Choroid plexus epithelial cell (primary cell): ENCODE measurements around the gene MYDGF.
"Not testable (repeated sequence)": the region's sequence is repeated elsewhere in the genome, so short reads cannot be mapped to it uniquely, and the experiment has no call there.

Experiments
- DNase-seq: peaks from one replicate; pipeline ENCODE4 v3.0.0-alpha.2; 2010; ENCODE audit warnings: low read depth
- H3K4me3 ChIP-seq: 2 replicates; pipeline ENCODE4 v1.5.1; 2011; ENCODE audit warnings: low read depth, mild to moderate bottlenecking, control low read depth, low read length, moderate library complexity
- TF ChIP-seq, protein P1 (sequence below): conservative IDR thresholded peaks from 2 replicates; pipeline ENCODE4 v1.5.1; 2011; ENCODE audit warnings: low read depth, mild to moderate bottlenecking, control low read depth, inconsistent platforms, low read length, moderate library complexity

Gene MYDGF

DNA sequence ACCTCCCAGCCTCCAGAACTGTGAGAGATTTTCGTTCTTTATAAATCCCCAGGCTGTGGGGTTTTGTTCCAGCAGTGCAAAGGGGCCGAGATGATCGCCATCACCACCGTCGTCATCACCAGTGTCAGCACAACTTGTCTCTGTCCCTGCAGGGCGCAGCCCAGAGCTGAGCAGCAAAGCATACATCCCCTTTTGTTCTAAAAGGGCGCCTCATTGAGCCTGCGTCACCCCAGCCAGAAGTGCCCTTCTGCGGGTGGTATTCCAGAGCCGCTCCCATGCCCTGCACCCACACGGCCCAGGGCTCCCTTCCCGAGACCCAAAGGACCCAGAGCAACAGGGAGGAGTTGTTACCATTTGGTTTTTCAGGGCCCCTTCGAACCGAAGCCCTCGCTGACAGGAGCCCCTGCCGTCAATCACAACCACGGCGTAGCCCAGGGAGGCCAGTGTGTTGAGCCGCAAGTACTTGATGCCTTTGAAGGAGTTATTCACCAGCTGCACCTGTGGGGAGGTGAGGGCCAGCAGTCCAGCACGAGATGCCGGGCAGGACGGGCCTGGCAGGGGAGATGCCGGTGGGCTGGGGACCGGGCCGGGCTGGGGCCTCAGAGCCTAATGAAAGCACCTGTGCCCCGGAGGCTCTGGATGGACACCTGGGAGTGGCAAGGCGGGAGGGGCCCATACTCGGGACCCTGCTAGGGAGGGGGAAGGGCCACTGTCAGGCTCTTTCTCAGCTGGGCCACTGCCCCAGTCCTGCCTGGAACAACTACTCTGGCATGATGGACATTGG, 14.4 kb upstream of the MYDGF start:
- H3K4me3 ChIP-seq = no peak overlapping the region
- no peak for DNase-seq
- TF ChIP-seq, protein P1, sequence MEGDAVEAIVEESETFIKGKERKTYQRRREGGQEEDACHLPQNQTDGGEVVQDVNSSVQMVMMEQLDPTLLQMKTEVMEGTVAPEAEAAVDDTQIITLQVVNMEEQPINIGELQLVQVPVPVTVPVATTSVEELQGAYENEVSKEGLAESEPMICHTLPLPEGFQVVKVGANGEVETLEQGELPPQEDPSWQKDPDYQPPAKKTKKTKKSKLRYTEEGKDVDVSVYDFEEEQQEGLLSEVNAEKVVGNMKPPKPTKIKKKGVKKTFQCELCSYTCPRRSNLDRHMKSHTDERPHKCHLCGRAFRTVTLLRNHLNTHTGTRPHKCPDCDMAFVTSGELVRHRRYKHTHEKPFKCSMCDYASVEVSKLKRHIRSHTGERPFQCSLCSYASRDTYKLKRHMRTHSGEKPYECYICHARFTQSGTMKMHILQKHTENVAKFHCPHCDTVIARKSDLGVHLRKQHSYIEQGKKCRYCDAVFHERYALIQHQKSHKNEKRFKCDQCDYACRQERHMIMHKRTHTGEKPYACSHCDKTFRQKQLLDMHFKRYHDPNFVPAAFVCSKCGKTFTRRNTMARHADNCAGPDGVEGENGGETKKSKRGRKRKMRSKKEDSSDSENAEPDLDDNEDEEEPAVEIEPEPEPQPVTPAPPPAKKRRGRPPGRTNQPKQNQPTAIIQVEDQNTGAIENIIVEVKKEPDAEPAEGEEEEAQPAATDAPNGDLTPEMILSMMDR = no peak

DNA sequence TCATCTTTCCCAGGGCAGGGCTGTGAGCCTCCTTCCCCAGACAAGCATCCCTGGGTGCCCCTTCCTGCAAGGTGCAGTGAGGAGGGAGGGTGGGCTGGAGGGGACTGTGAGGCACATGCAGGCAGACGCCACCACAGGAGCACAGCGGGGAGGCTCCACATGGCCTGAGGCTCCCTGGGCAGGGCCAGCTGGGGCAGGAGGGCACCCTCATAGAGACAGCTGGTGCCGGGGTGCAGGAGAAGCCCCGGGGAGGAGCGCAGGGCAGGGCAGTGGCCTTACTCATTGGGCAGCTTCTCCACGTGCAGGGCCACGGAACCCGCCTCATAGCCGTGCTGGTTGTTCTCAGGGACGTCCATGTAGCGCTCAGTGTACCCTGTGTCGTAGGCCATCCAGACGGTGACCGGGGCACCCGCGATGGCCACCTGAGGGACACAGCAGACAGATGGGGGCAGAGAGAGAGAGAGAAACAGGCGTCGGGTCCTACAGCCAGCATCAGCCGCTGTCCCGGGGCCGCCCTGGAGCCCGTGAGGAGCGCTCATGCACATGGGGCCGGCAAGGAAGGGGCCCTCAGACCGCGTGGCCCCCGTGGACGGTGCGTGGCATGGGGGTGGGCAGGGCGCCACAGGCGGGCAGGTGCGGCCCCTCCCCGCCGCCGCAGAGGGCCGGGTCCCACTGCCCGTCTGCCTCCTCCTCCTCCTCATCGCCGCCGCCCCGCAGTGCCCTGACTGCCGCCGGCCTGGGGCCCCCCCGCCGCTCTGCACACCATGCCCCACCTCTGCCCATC, 12.5 kb upstream of the MYDGF start:
- TF ChIP-seq, protein P1 = no peak
- H3K4me3 ChIP-seq = no peak overlapping the region
- DNase-seq = no peak

DNA sequence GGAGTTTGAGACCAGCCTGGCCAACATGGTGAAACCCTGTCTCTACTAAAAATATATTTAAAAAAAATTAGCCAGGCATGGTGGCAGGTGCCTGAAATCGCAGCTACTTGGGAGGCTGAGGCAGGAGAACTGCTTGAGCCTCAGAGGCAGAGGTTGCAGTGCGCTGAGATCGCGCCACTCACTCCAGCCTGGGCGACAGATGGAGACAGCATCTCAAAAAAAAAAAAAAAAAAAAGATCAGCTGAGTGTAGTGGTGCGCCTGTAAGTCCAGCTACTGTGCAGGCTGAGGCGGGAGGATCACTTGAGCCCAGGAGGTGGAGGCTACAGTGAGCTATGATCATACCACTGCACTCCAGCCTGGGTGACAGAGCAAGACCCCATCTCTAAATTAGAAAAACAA, 9.9 kb upstream of the MYDGF start:
- not testable (repeated sequence) for H3K4me3 ChIP-seq, DNase-seq

DNA sequence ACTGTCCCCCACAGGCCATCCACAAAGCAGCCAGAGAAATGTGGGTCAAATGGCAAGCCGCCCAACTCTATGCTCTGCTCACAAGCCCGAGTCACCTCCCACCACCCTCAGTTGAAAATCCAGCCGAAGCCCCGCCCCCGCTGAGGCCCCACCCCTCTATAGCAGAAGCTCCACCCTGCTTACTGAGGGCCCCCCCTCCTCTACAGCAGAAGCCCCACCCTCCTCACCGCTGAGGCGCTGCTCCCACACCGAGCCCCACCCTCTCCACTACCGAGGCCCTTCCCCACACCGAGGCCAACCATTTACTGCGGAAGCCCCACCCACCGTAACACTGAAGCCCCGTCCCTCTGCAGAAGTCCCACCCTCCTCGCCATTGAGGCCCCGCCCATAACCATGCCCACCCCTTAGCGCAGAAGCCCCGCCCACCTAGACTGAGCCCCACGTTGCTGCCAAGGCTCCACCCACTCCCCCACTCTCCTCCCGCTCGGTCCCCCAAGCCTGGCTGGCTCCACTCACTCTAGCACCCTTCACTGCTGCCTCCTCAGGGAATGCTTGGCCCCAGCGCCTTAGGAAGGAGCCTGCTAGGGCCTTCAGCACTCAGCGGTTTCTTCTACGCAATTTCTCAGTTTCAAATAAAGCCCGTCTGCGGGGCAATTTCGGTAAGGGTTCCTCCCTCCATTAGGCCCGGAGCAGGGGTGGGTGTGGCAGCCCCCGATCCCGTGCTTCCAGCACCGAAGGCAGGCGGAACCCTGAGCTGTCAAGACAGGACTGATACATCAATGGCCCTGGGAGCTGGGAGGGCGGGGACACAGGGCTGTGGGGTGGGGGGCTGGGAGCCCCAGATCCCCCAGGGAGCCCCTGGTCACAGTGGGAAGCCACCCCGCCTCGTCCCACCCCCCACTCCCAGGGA, 9.0 kb upstream of the MYDGF start:
- DNase-seq = peak; percentile 26
- TF ChIP-seq, protein P1 = no peak
- H3K4me3 ChIP-seq = no peak overlapping the region

DNA sequence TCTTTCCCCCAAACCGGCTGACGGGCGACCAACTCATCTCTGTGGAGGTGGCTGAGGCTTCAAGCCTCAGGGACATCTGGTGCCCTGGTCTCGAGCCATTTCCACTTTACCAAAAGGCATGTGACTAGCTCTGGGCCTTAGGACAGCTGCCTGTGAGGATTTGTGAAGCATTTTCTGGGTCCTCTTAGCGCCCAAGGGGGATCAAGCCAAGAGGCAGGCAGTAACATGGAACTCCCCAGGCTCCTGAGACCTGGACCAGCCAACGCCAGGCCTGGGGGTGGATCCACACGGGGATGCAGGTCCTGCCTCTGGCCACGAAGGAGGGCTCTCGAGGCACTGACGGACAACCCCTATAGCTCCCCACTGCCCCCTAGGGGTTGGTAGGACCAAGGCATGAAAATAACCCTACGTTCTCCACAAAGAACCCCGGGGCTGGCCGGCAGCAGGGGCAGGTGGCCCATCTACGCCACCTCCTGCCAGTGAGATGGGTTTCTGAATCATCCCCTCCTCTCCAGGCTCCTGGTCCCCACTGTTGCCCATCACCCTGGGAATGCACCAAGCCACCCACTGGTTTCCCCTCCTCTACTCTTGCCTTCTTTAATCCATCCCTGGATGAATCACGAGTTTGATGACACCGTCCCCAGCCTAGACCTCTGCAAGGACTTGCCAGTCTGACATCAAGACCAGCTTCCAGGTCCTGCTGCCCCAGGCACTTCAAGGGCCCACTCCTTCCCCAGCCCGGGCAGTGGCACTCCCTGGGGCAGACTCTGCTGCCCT, 7.0 kb upstream of the MYDGF start:
- peak; percentile 76 for DNase-seq
- TF ChIP-seq, protein P1 = peak; percentile 71
- no peak overlapping the region for H3K4me3 ChIP-seq

DNA sequence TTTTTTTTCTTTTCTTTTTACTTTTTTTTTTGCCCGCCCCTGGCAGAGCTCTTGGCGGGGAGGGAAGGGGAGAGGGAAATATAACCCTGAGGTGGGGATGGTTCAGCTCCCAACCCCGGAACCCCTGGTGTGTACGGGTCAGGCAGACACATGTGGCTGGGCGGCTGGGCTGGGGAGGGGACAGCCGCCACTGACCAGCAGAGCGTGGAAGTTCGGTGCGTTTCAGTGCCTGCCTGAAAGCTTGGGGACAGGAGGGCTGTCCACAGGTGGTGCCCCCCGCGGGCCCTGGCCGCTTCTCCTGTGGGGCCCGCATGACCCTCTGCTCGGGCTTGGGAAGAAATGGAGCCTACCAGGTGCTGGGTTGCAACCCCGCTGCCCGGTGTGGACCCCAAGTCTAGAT, 5.2 kb upstream of the MYDGF start:
- no peak for DNase-seq

More for the DNA sequence above, 5.2 kb upstream of the MYDGF start:
- H3K4me3 ChIP-seq = no peak overlapping the region
- TF ChIP-seq, protein P1 = no peak
